Measurements from ENCODE around the gene PRMT3. TPM values are rescaled to one million over a fixed set of nuclear protein-coding genes. Genes with fewer than 3 reads are reported as not detected.
"Not testable (repeated sequence)": the region's sequence is repeated elsewhere in the genome, so short reads cannot be mapped to it uniquely, and the experiment has no call there.

Gene PRMT3
- polyA plus RNA-seq, 1 donor: 18.6 TPM

- DNase-seq: no peak
Measured at GRCh38 chr11:20373147-20373546, 14.4 kb upstream of the PRMT3 start.

GRCh38 chr11:20373568-20374209, 13.8 kb upstream of the PRMT3 start:
- DNase-seq: no peak

- DNase-seq: no peak
Measured at GRCh38 chr11:20374741-20375300, 12.7 kb upstream of the PRMT3 start.

- DNase-seq: no peak
Measured at GRCh38 chr11:20376162-20376730, 11.3 kb upstream of the PRMT3 start.

GRCh38 chr11:20385996-20386395, 1.5 kb upstream of the PRMT3 start:
- not testable (repeated sequence) for DNase-seq

- no peak for DNase-seq
Measured at GRCh38 chr11:20388096-20389055, 860 bp downstream of the PRMT3 start.

- DNase-seq: peak; percentile 66
Measured at GRCh38 chr11:20397281-20397680, 9.8 kb downstream of the PRMT3 start.

- DNase-seq: no peak
Measured at GRCh38 chr11:20399498-20399897, 12.0 kb downstream of the PRMT3 start.

GRCh38 chr11:20403059-20403458, 15.5 kb downstream of the PRMT3 start:
- no peak for DNase-seq

- no peak for DNase-seq
Measured at GRCh38 chr11:20406484-20406883, 19.0 kb downstream of the PRMT3 start.

GRCh38 chr11:20407344-20407743, 19.8 kb downstream of the PRMT3 start:
- DNase-seq: no peak

GRCh38 chr11:20415432-20415831, 27.9 kb downstream of the PRMT3 start:
- DNase-seq: no peak

GRCh38 chr11:20417771-20418170, 30.3 kb downstream of the PRMT3 start:
- no peak for DNase-seq

GRCh38 chr11:20421946-20422345, 34.4 kb downstream of the PRMT3 start:
- no peak for DNase-seq

GRCh38 chr11:20429216-20429615, 41.7 kb downstream of the PRMT3 start:
- peak; percentile 5 for DNase-seq

- DNase-seq: no peak
Measured at GRCh38 chr11:20438637-20439036, 51.1 kb downstream of the PRMT3 start.

- peak; percentile 10 for DNase-seq
Measured at GRCh38 chr11:20443596-20443995, 56.1 kb downstream of the PRMT3 start.

GRCh38 chr11:20444535-20444934, 57.0 kb downstream of the PRMT3 start:
- DNase-seq: no peak

- no peak for DNase-seq
Measured at GRCh38 chr11:20448834-20449233, 61.3 kb downstream of the PRMT3 start.

- no peak for DNase-seq
Measured at GRCh38 chr11:20450829-20451228, 63.3 kb downstream of the PRMT3 start.

- DNase-seq: no peak
Measured at GRCh38 chr11:20451568-20451967, 64.1 kb downstream of the PRMT3 start.

- no peak for DNase-seq
Measured at GRCh38 chr11:20452585-20452984, 65.1 kb downstream of the PRMT3 start.
